Thoracic aorta (tissue), 2 donors: ENCODE data around the gene HOXA6. TPM values are rescaled to one million over a fixed set of nuclear protein-coding genes. Genes with fewer than 3 reads are reported as not detected.
A peak's percentile ranks its signal among the peaks of the same experiment; 100 is the strongest.

Source experiments
- ATAC-seq: fragments of 150-250 bp; one replicate; pipeline ENCODE4 v1.8.0; 2017; ENCODE audit warnings: low read depth; ENCODE audit not compliant: insufficient number of reproducible peaks, low FRiP score
- DNase-seq: peaks from one replicate; pipeline ENCODE4 v3.0.0-alpha.2; 2020; ENCODE audit warnings: low spot score
- H3K27ac ChIP-seq, 2 donors: fragments of 200-600 bp; sonication (generic); 1 replicate in 1 of 2; 2 replicates in 1 of 2; pipeline ENCODE4 v1.5.1; 2016; ENCODE audit warnings: mild to moderate bottlenecking in 2 of 2, moderate library complexity in 2 of 2
- H3K27me3 ChIP-seq: fragments of 200-600 bp; sonication (generic); replicated peaks from 2 replicates; pipeline ENCODE4 v1.6.0; 2016; ENCODE audit warnings: mild to moderate bottlenecking; ENCODE audit not compliant: insufficient read depth
- H3K36me3 ChIP-seq: fragments of 200-600 bp; sonication (generic); one replicate; pipeline ENCODE4 v1.5.1; 2016
- H3K4me1 ChIP-seq, 2 donors: fragments of 200-600 bp; sonication (generic); 1 replicate in 1 of 2; 2 replicates in 1 of 2; pipeline versions ENCODE4 v1.5.1 to v1.6.0; 2016; ENCODE audit warnings: low read depth in 2 of 2, mild to moderate bottlenecking in 1 of 2; ENCODE audit not compliant: control insufficient read depth in 1 of 2
- H3K4me3 ChIP-seq: fragments of 200-600 bp; sonication (generic); 2 replicates; pipeline ENCODE4 v1.5.1; 2016; ENCODE audit warnings: mild to moderate bottlenecking
- H3K9me3 ChIP-seq: fragments of 200-600 bp; sonication (generic); 2 replicates; pipeline ENCODE4 v1.5.1; 2016
- total RNA-seq, 2 donors: library from RNA; depleted of rRNA; stranded (reverse); fragments of >200 nt; gene quantifications; one replicate each; pipeline versions ENCODE4 v1.1.0 to v1.2.3, GENCODE V29; 2016
- TF ChIP-seq, protein P1 (sequence below): fragments of 200-600 bp; sonication (generic); IDR thresholded peaks from one replicate; pipeline ENCODE4 v1.5.1; 2019; ENCODE audit warnings: antibody characterized with exemption

HOXA6 gene
- total RNA-seq, 2 donors from 2014 or later: not detected

DNA sequence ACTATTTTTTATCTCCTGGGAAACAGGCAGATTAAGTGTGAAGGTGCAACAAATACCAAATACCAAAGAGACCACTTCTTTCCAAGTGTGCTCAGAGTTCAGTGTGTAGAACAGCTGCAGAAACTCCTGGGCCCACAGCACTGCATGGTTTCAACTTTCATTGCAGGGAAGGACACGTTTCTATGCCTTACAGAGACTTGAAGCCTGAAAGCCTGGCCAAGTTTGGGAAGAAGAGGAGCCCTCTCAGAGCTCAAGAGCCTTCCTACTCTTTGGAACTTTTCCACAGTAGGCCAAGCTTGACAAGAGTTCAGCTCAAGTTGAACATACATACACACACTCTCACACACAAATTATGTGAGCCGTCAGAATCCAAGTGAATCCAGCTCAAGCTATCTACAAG lies 19.5 kb downstream of the HOXA6 start:
- peak overlapping the region in 1 of 2 donors; percentile 87 for H3K27ac ChIP-seq
- H3K4me1 ChIP-seq: peaks cover 0 to 61% of the 10 kb centered on the region in 2 donors

DNA sequence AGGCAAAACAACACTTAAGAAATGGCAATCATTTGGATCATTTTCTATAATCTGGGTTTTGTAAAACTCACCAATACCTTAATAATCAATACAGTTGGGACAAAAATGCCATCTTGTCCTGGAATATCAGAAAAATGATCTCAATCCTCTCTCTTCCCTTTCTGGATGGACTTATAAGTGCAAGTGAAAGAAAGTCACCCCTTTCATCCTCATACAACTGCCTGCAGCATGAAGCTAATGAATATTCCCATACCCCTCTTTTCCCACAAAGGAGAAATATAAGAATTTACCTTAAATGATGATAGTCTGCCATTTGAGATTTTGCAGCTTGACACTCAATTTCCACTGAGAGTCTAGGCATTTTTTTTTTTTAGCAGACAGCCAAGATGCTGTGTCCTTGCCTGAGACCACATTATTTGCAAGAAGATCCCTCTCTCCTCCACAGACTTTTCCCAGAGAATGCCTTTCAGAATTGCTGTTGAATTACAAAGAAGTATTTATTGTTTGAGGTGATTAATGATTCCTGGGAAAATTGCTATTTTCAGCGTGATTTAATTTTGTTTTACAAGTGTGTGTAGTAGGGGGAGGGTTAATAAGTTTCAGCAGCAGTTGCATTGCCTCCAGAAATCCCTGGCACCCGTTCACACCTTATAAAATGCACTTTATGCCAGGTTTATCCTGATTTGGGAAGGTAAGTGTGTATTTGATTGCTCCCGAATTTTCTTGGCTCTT lies 20.8 kb downstream of the HOXA6 start:
- Histone ChIP-seq H3K9me3 (no peaks in the 10 kb centered on the region), H3K4me3 (no peak overlapping the region), H3K27me3 (no peaks in the 10 kb centered on the region), H3K27ac (peak overlapping the region in 1 of 2 donors; percentile 99), H3K4me1 (peaks cover 0 to 62% of the 10 kb centered on the region in 2 donors), H3K36me3 (no peaks in the 10 kb centered on the region)
- TF ChIP-seq, protein P1, sequence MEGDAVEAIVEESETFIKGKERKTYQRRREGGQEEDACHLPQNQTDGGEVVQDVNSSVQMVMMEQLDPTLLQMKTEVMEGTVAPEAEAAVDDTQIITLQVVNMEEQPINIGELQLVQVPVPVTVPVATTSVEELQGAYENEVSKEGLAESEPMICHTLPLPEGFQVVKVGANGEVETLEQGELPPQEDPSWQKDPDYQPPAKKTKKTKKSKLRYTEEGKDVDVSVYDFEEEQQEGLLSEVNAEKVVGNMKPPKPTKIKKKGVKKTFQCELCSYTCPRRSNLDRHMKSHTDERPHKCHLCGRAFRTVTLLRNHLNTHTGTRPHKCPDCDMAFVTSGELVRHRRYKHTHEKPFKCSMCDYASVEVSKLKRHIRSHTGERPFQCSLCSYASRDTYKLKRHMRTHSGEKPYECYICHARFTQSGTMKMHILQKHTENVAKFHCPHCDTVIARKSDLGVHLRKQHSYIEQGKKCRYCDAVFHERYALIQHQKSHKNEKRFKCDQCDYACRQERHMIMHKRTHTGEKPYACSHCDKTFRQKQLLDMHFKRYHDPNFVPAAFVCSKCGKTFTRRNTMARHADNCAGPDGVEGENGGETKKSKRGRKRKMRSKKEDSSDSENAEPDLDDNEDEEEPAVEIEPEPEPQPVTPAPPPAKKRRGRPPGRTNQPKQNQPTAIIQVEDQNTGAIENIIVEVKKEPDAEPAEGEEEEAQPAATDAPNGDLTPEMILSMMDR: no peak
- DNase-seq (no peak), ATAC-seq (no peak)

More for the DNA sequence above, 19.5 kb downstream of the HOXA6 start:
- Histone ChIP-seq H3K27me3 (no peaks in the 10 kb centered on the region), H3K4me3 (no peak overlapping the region), H3K36me3 (no peaks in the 10 kb centered on the region), H3K9me3 (no peaks in the 10 kb centered on the region)
- DNase-seq (no peak), ATAC-seq (no peak)
- TF ChIP-seq, protein P1: no peak

DNA sequence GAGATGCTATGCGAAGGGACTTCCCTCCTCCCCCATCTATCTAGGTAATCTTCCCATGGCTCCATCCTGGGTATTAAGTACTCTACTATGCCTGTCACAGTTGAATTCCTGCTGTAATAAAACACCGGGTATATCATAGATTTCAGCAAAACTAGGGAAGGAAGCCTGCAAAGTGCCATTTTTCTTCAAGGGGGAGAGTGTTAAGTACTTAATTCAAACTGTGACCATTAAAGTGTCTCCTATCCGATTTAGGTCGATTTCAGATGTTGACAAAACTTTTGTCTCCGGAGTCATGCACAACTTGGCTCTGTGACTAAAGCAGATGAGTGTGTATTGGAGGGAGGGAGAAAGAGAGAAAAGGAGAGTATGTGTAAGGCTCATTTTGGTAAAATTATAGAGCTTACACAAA lies 21.6 kb downstream of the HOXA6 start:
- Histone ChIP-seq H3K36me3 (no peaks in the 10 kb centered on the region), H3K27ac (peak overlapping the region; percentile 44 to 99), H3K27me3 (no peaks in the 10 kb centered on the region), H3K9me3 (no peaks in the 10 kb centered on the region), H3K4me3 (no peak overlapping the region), H3K4me1 (peaks cover under 1 to 64% of the 10 kb centered on the region in 2 donors)
- DNase-seq (no peak), ATAC-seq (no peak)
- TF ChIP-seq, protein P1: no peak

DNA sequence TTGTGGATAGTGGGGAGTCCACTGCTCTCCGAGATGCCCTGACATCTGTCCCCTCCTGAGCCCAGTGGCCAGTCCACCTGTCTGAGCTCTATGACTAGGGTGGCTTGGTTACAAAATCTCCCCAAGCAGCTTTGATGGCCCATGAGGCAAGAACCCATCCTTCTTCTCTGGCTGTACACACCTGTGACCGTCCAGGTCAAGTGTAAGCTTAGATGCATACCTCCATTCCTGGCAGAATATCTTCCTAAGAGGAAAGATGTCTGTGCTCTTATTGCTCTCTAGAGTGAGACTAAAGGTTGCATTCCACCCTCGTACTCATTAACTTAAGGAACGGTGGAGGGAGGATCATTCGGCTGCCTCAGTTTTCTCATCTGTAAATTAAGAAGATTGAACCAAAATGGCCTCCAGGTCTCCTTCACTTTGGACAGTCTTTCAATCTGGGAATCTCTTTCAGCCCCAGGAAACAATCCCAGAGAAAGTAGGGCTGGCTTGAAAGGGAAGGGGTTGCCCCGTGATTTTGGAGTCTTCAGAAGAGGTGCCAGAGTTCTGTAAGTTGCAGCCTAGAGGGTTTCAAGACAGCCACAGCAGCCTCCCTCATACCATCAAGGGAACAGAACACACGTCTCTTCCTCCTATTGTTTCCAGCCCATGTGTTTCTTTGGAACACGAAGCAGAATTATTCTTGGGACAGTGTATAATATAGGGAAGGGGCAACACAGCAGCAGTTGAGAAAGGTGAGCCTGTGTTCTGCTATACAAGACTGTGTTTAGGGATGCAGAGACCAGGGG lies 22.5 kb downstream of the HOXA6 start:
- ATAC-seq (no peak), DNase-seq (no peak)
- no peaks in the 10 kb centered on the region for H3K27me3 ChIP-seq
- H3K4me3 ChIP-seq: peak overlapping the region; percentile 99
- H3K9me3 ChIP-seq: no peaks in the 10 kb centered on the region
- no peaks in the 10 kb centered on the region for H3K36me3 ChIP-seq
- peaks cover 3 to 73% of the 10 kb centered on the region in 2 donors for H3K4me1 ChIP-seq
- TF ChIP-seq, protein P1: no peak
- peak overlapping the region; percentile 44 to 99 for H3K27ac ChIP-seq
